NCI-H2196 treated with DMSO at 0.1 percent for 48 hours (cell line): Measurements from ENCODE around the gene LRCOL1.

Experiments used
- DNase-seq: peaks from one replicate; lab custom pipeline; 2025; ENCODE audit not compliant: unreplicated experiment; lab: John Stamatoyannopoulos, UW

The LRCOL1 gene

GRCh38 chr12:132568826-132569480, 41.4 kb downstream of the LRCOL1 start:
- DNase-seq = no peak

- DNase-seq = no peak
These were observed 42.1 kb downstream of the LRCOL1 start for GRCh38 chr12:132568301-132568700.

DNA sequence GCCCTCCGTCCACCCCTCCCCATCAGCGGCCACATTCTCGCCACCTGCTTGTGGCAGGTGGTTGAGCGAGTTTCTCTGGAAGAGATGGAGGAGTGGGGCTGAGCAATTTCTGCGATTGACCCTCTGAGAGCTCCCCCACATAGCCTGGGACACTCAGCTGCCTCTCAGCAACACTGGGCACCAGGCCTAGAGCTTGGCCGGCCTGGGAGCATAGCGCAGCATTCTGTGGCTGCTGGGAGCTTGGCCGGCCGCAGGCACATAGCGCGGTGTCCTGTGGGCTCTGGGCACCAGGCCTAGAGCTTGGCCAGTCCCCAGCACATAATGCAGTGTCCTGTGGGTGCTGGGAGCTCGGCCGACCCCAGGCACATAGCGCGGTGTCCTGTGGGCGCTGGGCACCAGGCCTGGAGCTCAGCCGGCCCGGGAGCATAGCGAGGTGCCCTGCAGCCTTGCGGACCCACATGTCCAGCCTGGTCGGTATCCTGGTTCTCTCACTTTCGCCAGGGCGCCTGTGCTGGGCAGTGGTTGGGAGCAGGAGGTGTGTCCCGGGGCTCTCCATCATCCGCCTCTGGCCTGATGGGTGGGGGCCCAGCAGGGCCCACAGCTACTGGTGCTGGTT, 43.8 kb downstream of the LRCOL1 start:
- no peak for DNase-seq

DNA sequence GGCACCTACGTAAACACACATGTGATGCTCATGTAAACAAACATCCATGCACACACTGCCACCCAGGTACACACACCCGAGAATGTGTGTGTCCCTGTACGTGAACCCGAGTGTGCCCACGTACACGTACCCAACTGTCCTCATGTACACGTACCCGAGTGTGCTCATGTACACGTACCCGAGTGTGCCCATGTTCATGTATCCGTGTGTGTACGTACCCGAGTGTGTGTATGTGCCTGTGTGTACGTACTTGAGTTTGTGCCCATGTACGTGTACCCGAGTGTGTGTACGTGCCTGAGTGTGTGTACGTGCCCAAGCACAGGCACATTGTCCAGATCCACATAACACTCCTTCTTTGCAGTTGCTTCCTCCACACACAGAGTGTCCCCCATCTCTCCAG, 45.0 kb downstream of the LRCOL1 start:
- DNase-seq = no peak

DNA sequence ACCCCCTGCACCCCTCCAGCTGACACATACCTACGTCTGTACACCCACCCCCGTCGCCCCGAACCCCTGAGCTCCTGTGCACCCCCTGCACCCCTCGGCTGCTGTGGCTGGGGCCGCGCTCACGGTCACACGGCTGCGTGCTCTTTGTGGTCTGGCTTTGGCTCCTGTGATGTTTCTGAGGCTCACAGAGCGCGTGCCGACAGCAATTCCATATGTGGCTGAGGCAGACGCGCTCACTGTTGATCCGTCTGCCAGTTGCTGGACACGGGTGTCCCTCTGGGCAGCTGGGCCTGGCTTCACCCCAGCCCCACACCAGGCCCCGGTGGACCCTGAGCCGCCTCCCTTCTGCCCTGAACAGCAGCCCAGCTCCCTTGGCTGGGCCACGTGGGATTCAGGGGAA, 46.5 kb downstream of the LRCOL1 start:
- DNase-seq = no peak

- no peak for DNase-seq
These were observed 47.8 kb downstream of the LRCOL1 start for GRCh38 chr12:132562489-132563021.

- no peak for DNase-seq
These were observed 48.8 kb downstream of the LRCOL1 start for GRCh38 chr12:132561427-132562156.

GRCh38 chr12:132560614-132561426, 49.6 kb downstream of the LRCOL1 start:
- peak; percentile 64 for DNase-seq

DNA sequence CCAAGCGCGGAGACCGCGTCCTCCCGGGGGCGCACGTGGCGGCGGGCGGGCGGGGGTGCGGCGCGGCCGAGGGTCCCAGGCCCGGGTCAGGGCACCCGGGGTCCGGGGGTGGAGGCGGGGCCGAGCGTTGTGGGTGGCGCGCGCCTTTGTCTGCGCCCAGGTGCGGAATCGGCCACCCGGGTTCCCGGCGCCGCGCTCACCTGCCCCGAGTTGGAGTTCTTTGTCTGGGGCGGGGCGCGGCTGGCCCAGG, 50.1 kb downstream of the LRCOL1 start:
- no peak for DNase-seq

DNA sequence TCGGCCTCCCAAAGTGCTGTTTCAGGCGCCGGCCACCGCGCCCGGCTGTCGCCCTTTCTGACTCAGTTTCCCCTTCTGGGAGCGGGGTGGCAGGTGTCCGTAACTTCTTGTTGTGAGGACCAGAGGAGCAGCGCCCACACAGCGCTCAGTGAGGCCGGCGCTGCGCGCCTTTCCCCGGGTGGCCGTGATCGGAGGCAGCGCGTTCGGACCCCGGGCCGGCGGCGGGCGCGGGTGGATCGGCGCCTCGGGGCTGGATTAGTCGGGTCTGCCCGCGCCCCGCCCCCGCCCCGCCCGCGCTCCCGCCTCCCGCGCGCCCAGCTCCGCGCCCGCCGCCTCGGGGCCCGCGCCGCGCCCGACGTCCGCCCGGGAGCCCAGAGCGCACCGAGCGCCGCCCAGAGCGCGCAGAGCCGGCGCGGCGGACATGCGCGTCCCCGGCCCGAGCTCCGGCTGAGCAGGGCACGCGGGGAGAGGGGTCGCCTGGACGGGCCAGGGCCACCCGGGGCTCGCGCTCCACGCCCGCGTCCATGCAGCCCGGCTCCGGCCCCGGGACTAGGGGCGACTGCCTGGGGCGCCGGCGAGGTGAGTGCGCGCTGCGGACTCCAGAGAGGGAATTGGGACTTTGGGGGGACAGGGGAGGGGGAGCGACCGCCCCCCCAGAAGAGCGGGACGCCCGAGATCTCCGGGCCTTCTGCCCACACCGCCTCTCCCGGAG, 50.6 kb downstream of the LRCOL1 start:
- peak; percentile 28 for DNase-seq

GRCh38 chr12:132558861-132559623, 51.3 kb downstream of the LRCOL1 start:
- DNase-seq = no peak

GRCh38 chr12:132558042-132558856, 52.1 kb downstream of the LRCOL1 start:
- DNase-seq = no peak

DNA sequence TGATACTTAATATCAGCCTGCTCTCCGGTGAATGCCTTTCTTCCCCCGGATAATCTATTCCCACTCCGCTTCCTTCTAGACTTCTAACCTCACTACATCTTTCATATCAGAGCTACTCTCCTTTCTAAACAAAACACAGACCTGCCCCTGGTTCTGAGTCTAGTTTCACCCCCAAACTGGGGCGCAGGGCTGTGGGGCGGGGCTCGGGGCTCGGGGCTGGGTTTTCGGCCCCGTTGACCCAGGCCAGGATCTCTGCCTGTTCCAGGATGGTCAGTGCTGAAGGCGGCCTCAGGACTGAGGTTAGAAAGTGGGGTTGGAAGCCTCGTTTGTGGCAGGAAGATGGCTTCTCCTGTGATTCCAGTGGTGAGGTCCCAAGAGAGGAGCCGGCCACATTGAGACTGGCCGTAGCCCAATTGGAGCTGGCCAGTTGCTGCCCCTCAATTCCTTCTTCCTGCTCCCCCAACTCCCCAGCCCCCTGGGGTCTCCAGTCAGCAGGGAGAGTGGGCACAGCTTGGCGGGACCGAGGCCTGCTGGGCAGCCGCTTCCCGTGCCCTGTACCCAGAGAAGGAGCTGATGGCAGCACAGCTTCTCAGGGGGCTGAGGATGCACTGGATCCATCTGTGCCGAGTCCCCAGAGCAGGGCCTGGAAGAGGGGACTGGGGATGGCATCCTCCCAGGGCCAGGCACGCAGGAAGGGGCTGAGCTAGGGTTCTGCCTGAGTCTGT, 52.9 kb downstream of the LRCOL1 start:
- no peak for DNase-seq

GRCh38 chr12:132556801-132557200, 53.6 kb downstream of the LRCOL1 start:
- DNase-seq = no peak

DNA sequence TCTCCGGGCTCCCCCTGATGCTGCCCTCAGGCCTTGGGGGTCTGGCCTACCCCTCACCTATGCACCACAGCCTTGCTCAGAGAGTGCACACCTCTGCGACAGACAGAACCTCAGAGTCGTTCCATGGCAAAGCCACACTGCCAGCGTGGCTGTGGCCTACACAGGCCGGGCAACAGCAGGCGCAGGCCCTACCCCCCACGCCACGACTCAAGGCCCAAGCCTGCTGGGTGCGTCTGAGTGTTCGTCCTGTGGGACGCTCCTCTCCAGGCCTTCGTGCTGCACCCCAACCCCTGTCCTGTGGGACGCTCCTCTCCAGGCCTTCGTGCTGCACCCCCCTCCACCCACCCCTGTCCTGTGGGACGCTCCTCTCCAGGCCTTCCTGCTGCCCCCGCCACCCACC, 54.2 kb downstream of the LRCOL1 start:
- no peak for DNase-seq

- DNase-seq = no peak
These were observed 54.7 kb downstream of the LRCOL1 start for GRCh38 chr12:132555686-132556085.

GRCh38 chr12:132554845-132555630, 55.3 kb downstream of the LRCOL1 start:
- DNase-seq = no peak
